HG03439 (cell line): ENCODE results near the gene ZNF23.

ENCODE experiments used
- ATAC-seq: cut with Tn5 transposase; IDR thresholded peaks from one replicate; pipeline ENCODE4 v1.9.1; 2021; ENCODE audit warnings: mild to moderate bottlenecking, moderate library complexity; ENCODE audit not compliant: unreplicated experiment

ZNF23 gene

DNA sequence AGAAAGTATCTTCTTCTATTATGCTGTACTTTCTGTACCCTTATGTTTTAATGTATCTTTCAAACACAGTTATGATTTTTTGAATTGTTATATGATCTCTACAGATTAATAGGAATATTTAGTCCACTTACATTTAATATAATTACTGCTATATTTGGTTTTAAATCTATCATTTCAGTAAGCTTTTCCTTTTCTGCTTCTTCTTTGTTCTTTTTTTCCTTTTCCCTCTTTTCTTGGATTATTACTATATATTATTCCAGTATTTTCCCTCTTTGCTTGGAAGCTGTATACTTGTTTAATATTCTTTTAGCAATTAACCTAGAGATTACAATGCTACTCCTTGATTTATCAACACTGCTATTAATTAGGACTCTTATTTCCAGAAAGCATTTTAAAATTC is 33.7 kb downstream of the ZNF23 start:
- no peak for ATAC-seq

DNA sequence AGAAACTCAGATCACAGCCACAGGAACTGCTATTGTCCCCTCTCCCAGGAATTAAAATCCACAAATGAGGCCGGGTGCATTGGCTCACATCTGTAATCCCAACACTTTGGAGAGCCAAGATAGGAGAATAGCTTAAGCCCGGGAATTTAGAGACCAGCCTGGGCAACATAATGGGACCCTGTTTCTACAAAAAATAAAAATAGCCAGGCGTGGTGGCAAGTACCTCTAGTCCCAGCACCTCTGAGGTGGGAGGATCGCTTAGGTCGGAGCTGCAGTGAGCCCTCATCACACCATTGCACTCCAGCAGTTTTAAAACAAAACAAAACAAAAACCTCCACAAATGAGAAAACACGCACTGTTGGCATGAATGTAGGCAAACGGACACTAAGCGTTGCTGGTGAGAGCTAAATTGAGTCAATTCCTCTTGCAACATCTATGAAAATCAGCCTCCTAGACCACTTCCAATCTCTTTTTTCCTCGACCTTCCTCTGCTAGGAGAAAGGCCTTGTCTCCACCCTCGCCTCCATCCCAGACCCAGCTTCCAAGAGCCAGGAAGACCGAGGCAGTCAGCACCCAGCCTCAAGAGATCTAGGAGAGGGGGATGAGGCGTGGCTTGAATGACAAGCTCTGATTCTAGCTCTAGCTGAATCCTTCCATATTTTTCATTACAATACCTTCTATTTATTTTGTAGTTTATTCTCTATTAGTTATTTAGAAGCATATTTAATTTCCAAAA is 35.0 kb downstream of the ZNF23 start:
- ATAC-seq, result no peak

DNA sequence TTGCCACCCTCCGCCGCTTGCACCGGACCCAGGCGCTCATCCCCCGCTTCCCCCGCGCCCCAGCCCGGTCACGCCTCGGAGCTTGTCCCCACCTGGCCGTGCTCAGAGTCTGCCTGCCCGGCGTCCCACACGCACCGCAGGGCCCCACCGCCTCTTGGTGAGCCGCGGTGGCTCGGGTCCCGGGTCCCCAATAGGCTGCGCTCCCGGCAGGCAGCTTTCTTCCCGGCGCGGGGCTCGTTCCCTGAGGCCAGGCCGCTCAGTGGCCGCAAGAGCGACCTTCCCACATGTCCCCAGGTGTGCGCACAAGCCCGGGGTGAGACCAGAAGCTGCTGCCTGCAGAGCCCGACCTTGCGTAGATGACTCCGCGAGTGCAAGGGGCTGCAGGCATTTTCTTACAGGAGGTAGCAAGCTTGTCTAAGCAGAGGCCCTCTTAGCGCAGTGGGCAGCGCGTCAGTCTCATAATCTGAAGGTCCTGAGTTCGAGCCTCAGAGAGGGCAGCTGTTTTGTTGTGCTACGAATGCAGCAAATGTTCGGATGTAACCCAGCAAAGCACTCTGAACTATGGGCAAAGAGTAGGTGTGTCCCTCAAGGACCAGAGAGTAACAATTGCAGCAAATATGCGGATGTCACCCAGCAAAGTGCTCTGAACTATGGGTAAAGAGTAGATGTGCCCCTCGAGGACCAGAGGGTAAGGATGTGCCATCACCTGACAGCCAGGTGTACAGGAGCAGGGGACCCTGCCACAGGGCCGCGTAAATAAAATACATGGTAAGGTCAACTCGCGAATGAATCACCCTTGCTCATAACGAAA is 35.8 kb downstream of the ZNF23 start:
- no peak for ATAC-seq

DNA sequence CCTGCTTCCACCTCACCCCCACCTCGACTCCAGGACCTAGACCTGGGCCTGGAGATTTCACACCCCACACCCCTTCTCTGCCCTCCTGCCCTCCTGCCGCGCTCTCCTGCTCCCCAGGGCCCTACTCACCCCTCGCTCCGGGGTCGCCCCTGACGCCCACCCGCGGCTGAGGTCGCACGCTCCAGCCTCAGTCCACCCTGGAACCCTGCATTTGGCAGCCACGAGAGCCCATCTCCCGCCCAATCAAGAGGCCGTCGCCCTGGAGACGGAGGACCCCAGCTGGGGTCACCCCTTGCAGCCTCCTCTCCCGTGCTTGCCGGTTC is 36.3 kb downstream of the ZNF23 start:
- ATAC-seq, result no peak

DNA sequence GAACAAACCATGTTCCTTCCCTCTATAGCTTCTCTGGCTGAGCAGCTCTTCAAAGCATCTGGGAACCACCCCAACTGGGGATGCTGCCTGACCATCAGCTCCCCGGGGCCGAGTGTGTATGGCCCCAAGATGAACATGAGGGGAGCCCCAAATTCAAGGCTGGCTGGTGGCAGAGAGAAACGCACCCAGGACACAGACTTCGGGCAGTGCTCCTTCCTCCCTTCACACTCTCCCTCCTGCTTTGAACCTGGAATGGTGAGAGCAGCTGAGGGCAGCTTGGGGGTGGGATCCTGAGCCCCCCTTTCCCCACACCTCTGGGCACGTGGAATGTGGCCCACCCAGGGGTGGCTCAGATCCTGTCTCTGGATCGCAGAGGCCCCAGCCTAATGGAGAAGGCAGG is 37.4 kb downstream of the ZNF23 start:
- ATAC-seq, result no peak

DNA sequence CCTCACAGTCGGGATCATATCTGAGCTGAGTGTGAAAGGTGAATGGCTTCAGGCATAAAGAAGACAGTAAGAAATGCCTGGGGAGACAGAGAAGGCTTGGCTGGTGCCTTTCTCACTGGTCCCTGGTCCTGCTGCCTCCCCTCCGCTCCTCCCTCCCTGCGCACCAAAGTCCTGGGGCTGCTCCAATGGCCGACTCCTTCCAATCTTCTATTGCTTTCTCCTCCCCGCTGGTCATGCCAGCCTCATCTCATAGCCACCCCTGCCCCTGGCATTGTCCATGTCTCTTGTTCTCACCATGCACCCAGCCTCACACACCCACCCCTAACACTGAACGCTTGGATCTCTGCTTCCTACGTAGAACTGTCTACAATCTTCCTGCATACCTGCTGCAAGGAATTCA is 38.2 kb downstream of the ZNF23 start:
- ATAC-seq, result no peak

DNA sequence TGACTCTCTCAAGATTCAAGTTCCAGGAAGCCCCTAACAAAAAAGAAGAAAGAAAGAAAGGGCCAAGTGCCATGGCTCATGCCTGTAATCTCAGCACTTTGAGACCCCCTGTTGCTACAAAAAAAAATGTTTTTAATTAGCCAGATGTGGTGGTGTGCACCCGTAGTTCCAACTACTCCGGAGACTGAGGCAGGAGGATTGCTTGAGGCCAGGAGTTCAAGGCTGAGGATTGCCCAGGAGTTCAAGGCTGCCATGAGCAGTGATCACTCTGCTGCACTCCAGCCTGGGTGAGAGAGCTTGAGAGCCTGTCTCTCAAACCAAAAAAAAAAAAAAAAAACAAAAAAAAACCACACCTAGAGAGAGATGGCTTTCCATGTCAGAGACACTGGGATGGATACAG is 39.0 kb downstream of the ZNF23 start:
- no peak for ATAC-seq

DNA sequence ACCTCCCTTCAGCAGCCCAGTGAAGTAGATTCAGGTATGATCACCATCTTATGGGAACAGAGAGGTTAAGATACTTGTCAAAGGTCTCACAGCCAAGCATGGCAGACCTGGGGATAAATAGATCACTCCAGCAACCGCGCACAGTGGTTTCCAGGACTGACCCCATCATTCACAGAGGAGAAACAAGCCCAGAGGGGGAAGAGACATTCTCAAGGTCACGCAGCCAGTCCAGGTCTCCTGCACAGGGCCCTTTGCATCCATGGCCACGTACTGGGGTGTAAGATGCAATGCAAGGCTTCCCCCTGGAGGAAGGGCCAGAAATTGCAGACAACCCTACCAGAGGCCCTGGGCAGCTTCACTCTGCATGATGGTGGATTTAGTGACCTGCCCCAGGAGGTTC is 40.1 kb downstream of the ZNF23 start:
- ATAC-seq, result no peak

DNA sequence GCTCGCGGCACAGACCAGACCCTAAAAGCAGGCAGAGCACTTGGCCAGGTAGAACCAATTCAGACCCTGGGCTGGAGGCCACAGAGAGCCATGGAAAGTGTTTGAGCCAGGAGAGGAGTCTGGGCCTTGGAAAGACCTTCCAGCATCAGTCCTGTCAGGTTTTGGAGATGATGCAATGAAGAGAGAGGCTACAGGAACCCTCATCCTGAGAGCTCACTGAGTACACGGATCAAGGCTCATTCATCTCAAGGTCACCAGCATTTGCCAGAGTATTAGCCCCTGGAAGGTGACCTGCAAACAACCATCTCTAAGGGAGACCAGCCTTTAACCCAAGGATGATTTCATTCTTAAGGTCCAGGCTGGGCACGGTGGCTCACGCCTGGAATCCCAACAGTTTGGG is 48.0 kb downstream of the ZNF23 start:
- ATAC-seq, result no peak

DNA sequence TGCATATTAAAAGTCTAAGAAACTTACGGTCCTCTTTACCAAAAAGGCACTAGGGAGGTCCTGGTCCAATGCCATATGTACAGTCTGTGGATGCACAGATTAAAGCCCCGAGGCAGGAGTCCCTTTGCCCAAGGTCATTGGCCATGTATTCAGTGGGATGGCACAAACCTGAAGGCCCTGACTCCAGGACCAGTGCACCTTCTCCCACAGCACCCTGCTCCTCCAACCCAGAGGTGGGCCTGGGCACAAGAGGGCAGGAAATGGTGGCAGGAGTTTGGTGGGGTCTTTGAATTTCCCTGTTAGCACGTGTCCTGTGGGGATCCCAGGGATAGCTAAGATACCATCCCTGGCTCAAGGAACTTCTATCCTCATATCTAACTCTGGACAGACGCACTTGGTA is 48.7 kb downstream of the ZNF23 start:
- ATAC-seq, result no peak

DNA sequence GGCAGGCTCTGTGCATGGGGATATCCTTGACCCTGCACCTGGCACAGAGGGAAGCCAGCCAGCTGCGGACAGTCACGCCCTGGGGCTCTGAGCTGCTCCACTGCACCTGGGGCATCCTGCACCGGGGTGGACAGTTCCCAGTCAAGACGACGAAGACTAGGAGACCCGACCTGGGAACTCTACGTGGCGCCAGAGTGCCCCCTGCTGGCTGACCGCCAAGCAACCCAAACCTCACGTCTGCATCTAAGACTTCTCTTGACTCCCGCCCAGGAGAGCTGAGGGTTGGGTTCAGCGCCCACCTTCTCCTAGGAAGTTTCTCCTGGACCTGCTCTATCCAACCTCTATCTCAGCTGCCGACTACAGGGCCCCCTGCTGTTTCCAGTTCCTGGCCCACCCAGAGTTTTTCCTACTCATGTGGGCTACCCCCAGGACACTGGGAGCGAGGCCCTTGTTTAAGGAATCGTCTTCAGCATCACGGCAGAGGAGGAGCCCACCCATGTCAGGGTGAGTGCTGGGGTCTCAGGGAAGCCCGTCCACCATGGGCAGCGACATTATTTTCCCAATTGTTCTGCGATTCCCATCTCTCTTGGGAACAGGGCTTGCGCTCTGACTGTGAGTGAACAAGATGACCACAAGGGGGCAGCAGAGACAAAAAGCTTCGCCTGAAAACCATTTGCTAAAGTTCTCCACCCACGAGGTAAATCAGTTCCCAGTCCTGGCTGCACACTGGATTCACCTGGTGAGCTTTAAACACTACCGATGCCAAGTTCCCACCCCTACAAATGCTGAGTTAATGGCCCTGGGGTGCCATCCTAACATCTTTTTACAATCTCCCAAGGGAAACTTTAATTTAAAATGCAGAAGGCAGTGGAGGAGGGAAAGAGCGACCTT is 49.5 kb downstream of the ZNF23 start:
- no peak for ATAC-seq

DNA sequence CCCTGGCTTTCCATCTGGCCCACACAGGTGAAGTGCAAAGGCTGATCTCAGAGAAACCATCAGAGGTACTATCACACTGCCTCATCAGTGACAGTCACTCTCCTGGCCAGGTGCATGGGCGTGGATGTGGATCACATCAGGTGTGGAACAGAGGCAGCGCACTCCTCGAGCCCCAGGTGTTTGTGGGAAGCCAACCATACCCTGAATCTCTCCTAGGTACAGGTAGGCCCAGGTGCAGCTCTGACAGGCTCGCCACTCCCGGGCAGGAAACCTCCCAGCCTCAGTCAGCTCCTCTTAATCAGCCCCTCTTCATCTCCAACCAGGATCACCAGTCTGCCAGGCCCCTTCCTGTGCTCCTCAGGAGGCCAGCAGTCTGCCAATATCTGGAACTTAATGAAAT is 51.9 kb downstream of the ZNF23 start:
- no peak for ATAC-seq

DNA sequence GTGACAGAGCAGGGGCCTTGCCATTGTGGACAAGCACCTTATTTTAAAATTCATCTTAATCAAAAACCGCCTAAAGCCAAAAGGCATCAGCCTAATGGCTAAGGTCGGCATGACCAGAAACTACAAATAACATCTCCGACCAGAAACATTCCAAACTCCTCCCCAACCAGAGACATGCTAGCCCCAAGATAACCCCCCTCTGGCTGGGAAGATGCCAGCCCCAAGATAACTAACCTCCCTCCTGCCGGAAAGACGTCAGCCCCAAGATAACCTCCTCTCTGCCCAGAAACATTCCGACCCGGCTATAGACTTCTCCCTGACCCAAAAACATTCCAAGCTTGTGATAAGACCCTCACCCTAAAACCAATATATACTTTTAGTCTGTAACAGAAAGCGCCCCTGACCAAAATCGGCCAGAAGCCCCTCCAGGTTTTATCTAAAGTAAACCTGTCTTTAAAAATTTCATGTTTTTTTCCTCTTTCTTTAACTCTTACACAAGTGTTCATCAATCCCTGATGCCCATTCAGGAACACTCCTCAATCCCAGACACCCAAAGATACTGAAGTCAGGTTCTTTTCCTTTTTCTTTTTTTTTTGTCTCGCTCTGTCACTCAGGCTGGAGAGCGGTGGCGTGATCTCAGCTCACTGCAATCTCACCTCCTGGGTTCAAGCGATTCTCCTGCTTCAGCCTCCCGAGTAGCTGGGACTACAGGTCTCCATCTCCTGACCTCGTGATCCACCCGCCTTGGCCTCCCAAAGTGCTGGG is 52.9 kb downstream of the ZNF23 start:
- ATAC-seq, result no peak

DNA sequence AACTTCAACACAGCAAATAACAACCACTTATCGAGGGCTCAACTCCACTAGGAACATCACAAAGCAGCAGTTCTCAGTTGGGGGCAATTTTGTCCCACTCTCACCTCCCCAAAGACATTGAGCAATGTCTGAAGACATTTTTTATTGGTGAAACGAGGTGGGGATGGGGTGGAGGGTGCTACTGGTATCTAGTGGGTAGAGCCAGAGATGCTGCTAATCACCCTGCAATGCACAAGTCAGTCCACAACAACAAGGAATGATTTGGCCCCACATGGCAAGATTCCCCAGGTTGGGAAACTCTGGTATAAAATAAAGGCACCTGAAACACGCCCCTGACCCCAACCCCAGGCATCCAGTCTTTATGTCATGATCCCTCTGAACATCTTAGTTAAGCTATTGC is 53.5 kb downstream of the ZNF23 start:
- ATAC-seq, result no peak

DNA sequence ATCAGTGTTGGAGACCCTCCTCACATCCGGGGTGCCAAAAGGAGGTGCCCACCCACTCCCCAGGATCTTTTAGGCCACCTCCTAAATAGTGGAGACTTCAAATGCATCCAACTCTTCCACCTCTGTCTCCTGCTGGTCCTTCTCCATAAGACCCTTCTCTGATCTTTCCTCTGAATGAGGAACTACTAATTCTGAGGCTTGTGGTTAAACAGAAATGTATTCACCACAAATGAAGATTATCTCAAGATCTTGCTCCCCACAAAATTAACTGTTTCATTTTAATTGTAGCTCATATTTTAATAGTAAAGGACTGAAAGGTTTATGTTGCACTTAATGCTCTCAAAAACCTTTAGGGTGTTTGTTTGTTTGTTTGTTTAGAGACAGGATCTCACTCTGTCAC is 54.3 kb downstream of the ZNF23 start:
- ATAC-seq, result no peak

DNA sequence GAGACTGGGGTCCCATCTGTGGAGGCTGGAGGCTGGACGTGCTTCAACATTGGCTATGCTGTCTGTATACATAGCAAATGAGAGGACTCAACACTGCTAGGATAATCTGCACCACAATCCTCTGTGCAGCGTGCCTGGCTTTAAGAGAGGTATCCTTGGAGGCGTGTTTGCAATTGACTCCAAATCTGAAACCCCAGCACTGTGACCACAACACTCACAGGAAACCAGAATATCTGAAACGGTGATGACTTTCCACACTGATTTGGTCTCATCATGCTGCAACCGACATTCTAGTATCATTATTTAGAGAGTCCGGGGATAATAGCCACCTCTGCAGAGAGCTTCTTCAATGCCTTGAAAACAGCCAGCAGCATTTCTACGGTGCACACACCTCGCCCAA is 55.3 kb downstream of the ZNF23 start:
- ATAC-seq, result no peak

DNA sequence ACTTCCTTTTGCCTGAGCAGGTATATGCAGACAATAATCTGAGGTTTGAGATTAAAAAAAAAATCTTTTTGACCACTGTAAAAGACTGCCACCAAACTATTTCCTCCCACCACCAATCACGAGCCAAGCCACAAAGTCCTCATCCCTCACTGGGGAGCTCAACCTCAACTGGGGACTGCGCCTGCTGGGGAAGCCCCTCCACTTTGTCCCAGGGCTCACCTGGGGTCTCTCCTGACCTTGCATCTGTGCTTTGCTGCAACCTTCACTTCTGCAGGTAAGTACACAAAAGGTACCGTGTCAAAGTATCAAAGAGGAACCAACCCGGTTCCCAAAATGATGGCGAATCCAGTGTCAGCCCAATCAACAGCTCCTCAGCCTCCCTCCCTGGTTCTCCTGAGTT is 55.7 kb downstream of the ZNF23 start:
- ATAC-seq, result no peak

DNA sequence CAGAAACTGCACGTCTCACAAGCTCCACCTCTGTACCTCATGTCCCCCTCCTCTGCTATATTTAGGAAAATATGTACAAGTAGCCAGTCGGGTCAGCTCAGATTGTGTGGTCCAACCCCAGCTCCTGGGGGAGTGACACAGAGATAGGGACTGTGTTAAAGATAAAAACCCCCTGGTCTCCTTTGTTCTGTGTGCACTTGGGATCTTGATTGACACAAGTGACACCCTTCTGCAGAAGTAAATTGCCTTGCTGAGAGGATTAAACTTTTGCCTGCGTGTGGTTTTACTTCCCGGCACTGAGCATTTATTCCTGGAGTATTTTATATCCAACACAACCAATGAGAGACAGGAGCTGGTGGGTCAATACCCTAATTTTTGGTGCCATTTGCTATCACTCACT is 57.7 kb downstream of the ZNF23 start:
- no peak for ATAC-seq

DNA sequence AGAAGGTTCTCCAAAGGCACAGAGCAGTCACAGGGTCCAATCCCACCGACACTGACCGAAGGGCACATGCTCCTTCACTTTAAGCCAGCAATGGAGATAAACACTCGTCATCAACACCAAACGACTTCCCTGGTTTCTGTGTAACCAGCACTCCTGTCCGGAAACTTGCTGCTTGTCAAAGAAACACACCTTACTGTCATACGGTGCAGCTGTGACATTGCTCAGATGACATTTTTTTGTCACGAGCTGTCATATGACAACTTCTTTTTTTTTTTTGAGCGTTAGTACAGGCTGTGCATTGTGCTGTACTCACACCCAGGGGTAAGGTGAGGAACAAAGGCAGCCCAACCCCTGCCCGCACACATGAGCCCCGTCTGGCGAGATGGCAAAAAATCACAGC is 59.4 kb downstream of the ZNF23 start:
- no peak for ATAC-seq

DNA sequence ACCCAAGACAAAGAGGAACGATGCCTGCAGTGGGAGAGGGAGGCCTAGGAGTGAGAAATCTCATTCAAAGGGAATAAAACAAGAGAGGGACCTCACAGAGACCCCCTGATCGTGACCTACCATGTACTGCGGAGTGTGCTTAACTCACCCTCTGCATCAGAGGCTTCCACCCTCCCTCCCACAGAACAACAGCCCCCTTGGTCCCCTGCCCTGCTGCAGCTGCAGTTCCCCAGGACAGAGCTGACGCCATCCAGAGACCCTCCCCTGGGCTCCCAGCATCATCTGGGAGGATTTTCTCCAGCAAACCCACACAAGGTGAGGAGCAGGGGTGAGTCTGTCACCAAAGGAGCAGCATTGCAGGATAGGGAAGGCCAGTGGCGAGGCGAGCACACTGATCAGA is 60.0 kb downstream of the ZNF23 start:
- ATAC-seq, result no peak
